Caki2 (cell line): ENCODE results near the gene MAFF. TPM values are rescaled to one million over a fixed set of nuclear protein-coding genes. Genes with fewer than 3 reads are reported as not detected.
"Not testable (repeated sequence)": the region's sequence is repeated elsewhere in the genome, so short reads cannot be mapped to it uniquely, and the experiment has no call there.

ENCODE experiments used
- DNase-seq: peaks from one replicate; pipeline ENCODE4 v3.0.0-alpha.2; 2015; ENCODE audit warnings: low read depth
- in situ Hi-C: cut with HindIII; loops from 2 replicates; pipeline ENCODE4 v1.10.0; 2016; ENCODE audit warnings: low sequenced_read_pairs, low pct_unique_long_range_greater_than_20kb, mixed read lengths
- total RNA-seq: library from RNA; depleted of rRNA; stranded (reverse); fragments of >200 nt; shearing (Covaris generic); gene quantifications from 2 replicates; pipeline ENCODE4 v1.2.3, GENCODE V29; 2014; ENCODE audit warnings: low replicate concordance

Gene MAFF
- total RNA-seq, 1 experiment from 2014 or later: 24.5 TPM

DNA sequence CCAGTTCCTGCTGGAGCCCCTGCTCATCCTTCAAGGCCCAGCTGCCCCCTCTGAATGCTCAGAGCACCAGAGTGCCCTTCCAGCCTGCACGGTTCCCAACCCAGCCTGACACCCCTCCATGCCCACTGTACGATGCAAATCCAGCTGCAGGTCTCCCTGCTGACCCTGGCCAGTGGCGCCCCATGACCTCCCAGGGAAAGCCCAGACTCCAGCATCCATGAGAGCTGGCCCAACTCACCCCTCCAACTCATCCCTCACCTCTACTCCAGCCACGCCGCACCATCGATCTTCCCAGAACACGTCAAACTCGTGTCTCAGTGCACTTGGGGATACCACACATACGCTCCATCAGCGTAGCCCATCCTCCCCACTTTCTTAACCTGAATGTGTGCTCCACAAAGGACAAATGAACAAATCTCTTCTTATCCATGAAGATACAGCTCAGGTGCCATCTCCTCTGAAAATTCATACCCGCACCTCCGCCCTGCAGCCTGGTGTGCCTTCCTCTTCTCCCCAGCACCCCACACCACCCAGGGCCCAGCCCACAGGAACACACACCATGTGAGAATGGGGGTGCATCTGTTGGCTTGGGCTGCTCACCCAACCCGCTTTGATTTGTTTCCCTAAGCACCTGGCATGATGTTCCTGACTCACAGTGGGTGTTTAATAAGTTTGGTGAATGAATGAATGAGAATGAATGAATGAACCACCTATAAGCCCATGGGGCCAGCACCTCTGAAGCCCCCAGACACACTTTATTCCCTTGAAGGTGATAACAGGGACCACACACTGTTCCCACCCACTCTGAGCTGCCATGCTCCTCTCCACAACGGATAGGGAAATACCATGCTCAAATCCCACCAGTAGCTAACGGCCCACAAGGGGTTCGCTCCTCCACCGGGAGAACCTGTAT is 26.3 kb upstream of the MAFF start:
- no peak for DNase-seq
- in situ Hi-C loops: no loop called here

GRCh38 chr22:38176170-38176741 is 25.5 kb upstream of the MAFF start:
- DNase-seq: no peak
- in situ Hi-C loops: no loop called here

DNA sequence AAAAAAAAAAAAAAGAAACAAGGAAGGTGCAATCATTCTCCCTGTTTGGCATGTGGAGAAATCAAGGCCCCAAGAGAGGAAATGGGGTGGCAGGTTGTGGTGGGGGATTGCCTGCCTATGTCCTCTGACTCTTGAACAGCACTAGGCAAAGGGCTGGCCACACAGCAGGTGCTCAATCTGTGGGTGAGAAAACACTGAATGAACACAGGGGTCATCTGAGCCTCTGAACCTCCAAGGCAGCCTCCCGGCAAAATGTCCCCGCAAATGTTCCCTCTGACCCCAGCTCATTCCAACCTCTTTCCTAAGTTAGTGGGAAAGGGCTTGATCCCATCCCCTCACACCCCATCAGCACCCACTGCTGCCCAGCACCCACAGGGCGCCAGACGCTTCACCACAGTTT is 24.8 kb upstream of the MAFF start:
- no peak for DNase-seq
- in situ Hi-C loops: no loop called here

- DNase-seq, in situ Hi-C loops: not testable (repeated sequence)
These were observed 24.2 kb upstream of the MAFF start for GRCh38 chr22:38177571-38177925.

DNA sequence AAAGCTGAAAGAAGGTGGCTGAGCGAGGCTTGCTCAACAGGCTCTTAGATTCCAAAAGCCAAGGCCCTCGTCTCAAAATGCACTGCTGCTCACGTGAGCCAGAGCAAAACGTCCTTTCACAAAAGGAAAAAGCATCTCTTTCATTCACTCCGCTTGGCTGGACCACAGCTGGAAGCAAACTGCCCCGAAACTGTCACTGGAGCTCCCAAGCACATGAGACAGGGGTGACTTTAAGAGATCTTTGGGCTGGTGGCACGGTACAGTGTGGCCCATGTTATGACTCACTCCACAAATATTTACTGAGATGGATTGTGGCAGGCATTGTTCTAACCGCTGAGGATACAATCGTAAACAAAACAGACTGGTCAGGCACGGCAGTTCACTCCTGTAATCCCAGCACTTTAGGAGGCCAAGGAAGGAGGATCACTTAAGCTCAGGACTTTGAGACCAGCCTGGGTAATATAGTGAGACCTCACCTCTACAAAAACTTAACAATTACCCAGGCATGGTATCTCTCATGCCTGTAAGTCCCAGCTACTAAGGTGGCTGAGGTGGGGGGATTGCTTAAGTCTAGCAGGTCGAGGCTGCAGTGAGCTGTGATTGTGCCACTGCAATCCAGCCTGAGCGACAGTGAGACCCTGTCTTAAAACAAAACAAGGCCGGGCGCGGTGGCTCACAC is 23.7 kb upstream of the MAFF start:
- in situ Hi-C loops: no loop called here
- DNase-seq: peak; percentile 86

DNA sequence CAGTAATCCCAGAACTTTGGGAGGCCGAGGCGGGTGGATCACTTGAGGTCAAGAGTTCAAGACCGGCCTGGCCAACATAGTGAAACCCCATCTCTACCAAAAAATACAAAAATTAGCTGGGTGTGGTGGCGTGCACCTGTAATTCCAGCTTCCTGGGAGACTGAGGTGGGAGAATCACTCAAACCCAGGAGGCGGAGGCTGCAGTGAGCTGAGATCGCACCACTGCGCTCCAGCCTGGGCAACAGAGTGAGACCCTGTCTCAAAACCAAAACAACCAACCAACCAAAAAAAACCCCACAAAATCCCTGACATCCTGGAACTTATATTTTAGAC is 23.2 kb upstream of the MAFF start:
- in situ Hi-C loops, DNase-seq: not testable (repeated sequence)

DNA sequence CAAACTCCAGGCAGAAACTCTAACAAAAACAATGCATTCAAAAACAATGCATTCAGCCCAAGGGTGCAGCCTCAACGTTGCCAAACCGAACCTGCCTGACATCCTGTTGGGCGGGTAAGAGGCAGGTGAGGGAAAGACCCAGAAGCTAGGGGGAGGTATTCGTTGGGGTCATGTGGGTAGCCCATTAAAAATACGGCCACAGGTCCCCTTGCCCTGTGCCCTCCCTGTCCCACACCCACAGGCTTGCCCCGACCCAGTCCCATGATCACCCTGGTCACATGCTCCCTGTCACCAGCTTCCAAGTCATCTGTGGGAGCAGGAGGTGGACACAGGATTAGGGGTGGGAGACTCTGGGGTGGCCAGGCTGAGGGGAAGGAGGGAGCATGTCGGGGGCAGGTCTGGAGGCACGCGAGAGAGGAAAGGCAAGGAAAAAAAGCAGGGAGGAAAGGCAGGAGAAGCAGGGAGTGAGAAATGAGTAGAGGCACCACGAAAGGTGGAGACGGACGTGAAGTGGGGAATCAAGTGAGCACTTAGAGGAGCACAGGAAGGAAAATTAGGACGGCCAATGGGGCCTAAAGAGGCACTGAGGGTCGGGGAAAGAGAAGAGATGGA is 20.8 kb upstream of the MAFF start:
- in situ Hi-C loops: no loop called here
- DNase-seq: peak; percentile 49

DNA sequence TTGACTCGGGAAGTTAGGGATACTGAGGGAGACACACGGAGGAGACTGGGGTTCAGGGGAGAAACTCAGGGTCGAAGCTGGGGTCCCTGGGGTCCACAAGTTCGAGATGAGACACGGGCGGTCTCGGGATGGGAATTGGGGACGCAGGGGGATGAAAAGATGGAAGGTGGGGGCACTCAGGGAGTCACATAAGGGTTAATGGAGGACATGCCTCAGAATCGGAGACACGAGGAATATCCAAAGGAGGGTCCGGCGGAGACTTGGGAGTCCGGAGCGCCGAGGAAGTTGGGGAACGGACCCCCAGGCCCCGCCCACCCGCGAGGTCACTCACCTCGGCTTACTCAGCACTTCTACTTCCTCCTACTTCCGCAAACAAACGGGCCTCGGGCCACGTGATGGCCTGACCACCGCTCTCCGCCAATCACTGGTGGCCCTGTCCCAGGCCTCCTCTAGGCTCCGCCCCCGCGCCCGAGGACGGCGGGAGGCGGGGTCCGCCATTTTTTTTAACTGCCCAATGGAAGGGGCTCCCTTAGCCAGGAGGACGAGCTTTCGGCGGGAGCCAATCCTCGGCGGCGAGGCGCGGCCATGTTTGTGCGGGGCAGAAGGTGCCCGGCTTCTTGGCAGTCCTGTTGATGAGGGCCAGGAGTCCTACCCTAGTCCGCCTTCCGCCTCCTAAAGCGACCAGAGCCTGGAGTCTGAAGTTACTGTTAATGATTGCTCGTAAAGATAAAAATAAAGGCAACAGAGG is 20.2 kb upstream of the MAFF start, which contains the start of gene PLA2G6:
PLA2G6 (minus strand) TSS at position 378 of the 748 bp plus-strand sequence. CDS start 12,404 bp downstream, outside the sequence.
- peak; percentile 100 for DNase-seq
- in situ Hi-C loops: no loop called here

- in situ Hi-C loops: no loop called here
These were observed 17.0 kb upstream of the MAFF start for GRCh38 chr22:38184788-38185187.

GRCh38 chr22:38186429-38186828 is 15.4 kb upstream of the MAFF start:
- DNase-seq: no peak
- in situ Hi-C loops: no loop called here

More at GRCh38 chr22:38184788-38185187, 17.0 kb upstream of the MAFF start:
- no peak for DNase-seq

DNA sequence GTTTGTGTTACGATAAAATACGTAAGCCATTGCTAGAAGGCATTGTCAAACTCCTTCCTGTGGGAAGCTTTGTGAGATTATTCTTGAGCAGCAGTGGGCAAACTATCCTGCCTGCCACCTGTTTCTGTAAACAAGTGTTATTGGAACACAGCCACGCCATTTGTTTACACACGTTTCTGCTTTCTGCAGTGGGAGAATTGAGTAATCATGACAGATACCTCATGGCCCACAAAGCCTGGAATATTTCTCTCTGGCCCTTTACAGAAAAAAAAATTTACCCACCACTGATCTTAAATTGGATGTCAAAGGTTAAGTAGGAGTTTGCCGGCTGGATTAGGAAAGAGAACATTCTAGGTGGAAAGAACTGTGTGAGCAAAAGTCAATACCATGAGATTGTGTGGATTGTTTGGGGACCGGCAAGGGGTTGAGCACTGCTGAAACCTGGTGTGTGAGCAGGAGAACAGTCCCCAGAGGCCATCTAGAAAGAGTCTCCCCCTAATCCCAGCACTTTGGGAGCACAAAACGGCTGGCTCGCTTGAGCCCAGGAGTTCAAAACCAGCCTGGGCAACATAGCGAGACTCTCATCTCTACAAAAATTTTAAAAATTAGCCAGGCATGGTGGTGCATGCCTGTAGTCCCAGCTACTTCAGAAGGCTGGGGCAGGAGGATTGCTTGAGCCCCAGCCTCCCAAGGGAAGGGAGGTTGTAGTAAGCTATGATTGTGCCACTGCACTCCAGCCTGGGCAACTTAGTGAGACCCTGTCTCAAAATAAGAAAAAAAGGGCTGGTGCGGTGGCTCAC is 14.2 kb upstream of the MAFF start:
- in situ Hi-C loops: no loop called here
- no peak for DNase-seq

DNA sequence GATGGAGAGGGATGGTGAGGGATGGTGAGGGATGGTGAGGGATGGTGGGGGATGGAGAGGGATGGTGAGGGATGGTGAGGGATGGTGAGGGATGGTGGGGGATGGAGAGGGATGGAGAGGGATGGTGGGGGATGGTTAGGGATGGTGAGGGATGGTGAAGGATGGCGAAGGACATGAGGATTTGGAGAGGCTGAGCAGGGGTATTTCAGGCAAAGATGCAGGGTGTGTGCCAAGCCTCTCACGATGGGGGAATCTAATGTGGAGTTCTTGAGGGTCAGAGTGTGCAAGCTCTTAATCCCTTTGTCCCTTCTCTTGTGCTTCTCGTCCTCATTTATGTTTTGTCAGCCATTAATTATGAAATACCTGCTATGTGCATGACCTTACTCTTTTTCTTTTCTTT is 12.7 kb upstream of the MAFF start:
- in situ Hi-C loops: no loop called here
- DNase-seq: no peak

- in situ Hi-C loops: no loop called here
- no peak for DNase-seq
These were observed 11.2 kb upstream of the MAFF start for GRCh38 chr22:38190581-38190980.

DNA sequence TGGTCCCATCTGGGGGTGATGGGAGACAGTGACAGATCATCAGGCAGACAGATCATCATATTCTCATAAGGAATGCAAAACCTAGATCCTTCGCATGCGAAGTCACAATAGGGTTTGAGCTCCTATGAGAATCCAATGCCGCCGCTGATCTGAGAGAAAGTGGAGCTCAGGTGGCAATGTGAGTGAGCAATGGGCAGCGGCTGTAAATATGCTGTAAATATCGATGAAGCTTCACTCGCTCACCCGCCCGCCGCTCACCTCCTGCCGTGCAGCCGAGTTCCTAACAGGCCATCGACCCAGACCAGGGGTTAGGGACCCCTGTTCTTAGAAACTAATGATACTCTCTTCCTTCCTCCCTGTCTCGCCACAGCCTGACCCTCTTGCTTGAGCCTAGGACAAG is 10.7 kb upstream of the MAFF start:
- in situ Hi-C loops: no loop called here
- no peak for DNase-seq

DNA sequence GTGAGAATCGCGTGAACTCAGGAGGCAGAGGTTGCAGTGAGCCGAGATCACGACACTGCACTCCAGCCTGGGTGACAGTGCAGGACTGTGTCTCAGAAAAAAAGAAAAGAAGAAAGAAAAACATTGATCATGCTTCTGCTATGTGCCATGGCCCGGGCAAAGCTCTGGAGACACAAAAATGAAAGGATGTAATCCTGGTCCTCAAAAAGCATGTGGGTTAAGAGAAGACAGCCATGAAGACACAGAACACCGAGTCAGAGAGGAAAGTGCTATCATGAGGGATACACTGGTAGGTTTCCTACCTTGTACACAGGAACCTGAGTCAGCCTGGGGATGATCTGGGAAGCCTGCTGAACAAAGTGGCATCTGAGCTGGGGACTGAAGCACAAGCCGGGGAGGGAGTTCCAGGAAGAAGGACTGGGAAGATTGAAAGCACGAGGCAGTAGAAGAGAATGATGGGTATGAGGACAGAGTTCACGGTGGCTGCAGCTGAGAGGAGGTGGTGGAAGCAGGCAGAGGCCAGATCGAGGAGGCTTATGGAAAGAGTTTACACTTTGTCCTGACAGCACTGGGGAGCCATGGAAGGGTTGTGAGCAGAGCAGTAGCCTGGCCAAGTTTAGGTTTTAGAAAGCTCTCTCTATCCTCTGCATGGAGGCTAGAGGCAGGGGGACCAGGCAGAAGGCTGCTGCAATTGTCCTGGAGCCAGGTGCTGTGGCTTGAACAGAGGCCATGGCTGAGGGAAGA is 9.9 kb upstream of the MAFF start:
- no peak for DNase-seq
- in situ Hi-C loops: no loop called here

DNA sequence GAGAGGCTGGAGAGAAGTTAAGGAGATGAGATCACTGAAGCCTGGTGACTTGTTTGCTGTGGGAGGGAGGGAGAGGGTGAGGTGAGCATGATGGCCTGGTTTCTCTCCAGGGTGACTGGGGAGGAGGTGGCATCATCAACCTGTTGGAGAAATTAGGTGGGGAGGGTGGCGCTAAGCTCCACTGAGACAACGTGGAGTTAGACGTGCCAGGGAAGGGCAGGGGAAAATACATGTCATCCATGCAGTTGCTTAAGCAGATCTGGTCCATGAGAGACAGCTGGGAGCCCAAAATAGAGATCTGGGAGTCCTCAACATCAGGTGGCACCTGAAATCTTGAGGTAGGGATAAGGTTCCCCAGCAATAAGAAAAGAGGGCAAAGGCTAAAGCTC is 9.3 kb upstream of the MAFF start:
- in situ Hi-C loops: no loop called here
- no peak for DNase-seq

DNA sequence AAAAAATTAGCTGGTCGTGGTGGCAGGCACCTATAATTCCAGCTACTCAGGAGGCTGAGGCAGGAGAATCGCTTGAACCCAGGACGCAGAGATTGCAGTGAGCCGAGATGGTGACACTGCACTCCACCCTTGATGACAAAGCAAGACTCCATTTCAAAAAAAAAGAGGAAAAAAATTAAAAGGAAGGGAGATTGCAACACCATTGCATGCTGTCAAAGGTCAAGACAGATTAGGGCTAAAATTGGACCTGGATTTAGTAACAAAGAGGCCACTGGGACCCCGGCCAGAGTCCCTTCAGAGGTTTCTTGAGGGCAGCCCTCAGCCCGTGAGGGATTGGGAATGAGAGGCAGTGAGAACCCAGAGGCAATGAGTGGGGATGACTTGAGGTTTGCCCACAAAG is 8.2 kb upstream of the MAFF start:
- in situ Hi-C loops: no loop called here
- DNase-seq: no peak
